ENCODE measurements around the gene DPYSL4.

Gene DPYSL4

GRCh38 chr10:132247943-132248342 is 61.2 kb downstream of the DPYSL4 start:
- no peak overlapping the region for H2AFZ ChIP-seq (ENCODE audit: low read depth)
- H3K27me3 ChIP-seq (ENCODE audit: insufficient read depth, low read depth): peaks cover 16% of the 10 kb centered on the region
- H3K9ac ChIP-seq: no peak overlapping the region
- H3K4me1 ChIP-seq (ENCODE audit: low read depth, poor library complexity, severe bottlenecking): no peaks in the 10 kb centered on the region
- no peaks in the 10 kb centered on the region for H3K36me3 ChIP-seq (ENCODE audit: insufficient read depth)
- no peaks in the 10 kb centered on the region for H3K79me2 ChIP-seq (ENCODE audit: insufficient read depth, low read depth)
- no peak overlapping the region for H3K4me3 ChIP-seq (IDR thresholded peaks at IDR 0.05; ENCODE audit: insufficient read depth, low read depth, low read length)
- H4K20me1 ChIP-seq (ENCODE audit: insufficient read depth): no peaks in the 10 kb centered on the region
- TF ChIP-seq CTCF (conservative IDR thresholded peaks at IDR 0.05; ENCODE audit: low read depth, low read length): no peak
- no peak overlapping the region for H3K4me2 ChIP-seq
- H3K27ac ChIP-seq: no peak overlapping the region

- Histone ChIP-seq H4K20me1 (ENCODE audit: insufficient read depth) (no peaks in the 10 kb centered on the region), H3K27me3 (ENCODE audit: insufficient read depth, low read depth) (peaks cover 15% of the 10 kb centered on the region), H3K36me3 (ENCODE audit: insufficient read depth) (no peaks in the 10 kb centered on the region), H3K27ac (no peak overlapping the region), H3K9ac (no peak overlapping the region), H3K79me2 (ENCODE audit: insufficient read depth, low read depth) (no peaks in the 10 kb centered on the region), H3K4me3 (IDR thresholded peaks at IDR 0.05; ENCODE audit: insufficient read depth, low read depth, low read length) (no peak overlapping the region), H3K4me2 (no peak overlapping the region), H3K4me1 (ENCODE audit: low read depth, poor library complexity, severe bottlenecking) (no peaks in the 10 kb centered on the region), H2AFZ (ENCODE audit: low read depth) (no peak overlapping the region)
- TF ChIP-seq CTCF (conservative IDR thresholded peaks at IDR 0.05; ENCODE audit: low read depth, low read length): no peak
Observed at GRCh38 chr10:132248455-132249225, 61.9 kb downstream of the DPYSL4 start.

- Histone ChIP-seq H3K4me3 (IDR thresholded peaks at IDR 0.05; ENCODE audit: insufficient read depth, low read depth, low read length) (no peak overlapping the region), H3K27ac (no peak overlapping the region), H3K36me3 (ENCODE audit: insufficient read depth) (no peaks in the 10 kb centered on the region), H4K20me1 (ENCODE audit: insufficient read depth) (no peaks in the 10 kb centered on the region), H3K4me2 (no peak overlapping the region), H3K27me3 (ENCODE audit: insufficient read depth, low read depth) (peaks cover 13% of the 10 kb centered on the region), H3K9ac (no peak overlapping the region), H3K79me2 (ENCODE audit: insufficient read depth, low read depth) (no peaks in the 10 kb centered on the region), H3K4me1 (ENCODE audit: low read depth, poor library complexity, severe bottlenecking) (no peaks in the 10 kb centered on the region), H2AFZ (ENCODE audit: low read depth) (no peak overlapping the region)
- TF ChIP-seq CTCF (conservative IDR thresholded peaks at IDR 0.05; ENCODE audit: low read depth, low read length): no peak
Observed at GRCh38 chr10:132249226-132249724, 62.5 kb downstream of the DPYSL4 start.

GRCh38 chr10:132249824-132250375 is 63.2 kb downstream of the DPYSL4 start:
- no peaks in the 10 kb centered on the region for H4K20me1 ChIP-seq (ENCODE audit: insufficient read depth)
- H3K27ac ChIP-seq: no peak overlapping the region
- no peak overlapping the region for H3K9ac ChIP-seq
- H3K4me3 ChIP-seq (IDR thresholded peaks at IDR 0.05; ENCODE audit: insufficient read depth, low read depth, low read length): no peak overlapping the region
- H3K4me2 ChIP-seq: no peak overlapping the region
- H3K4me1 ChIP-seq (ENCODE audit: low read depth, poor library complexity, severe bottlenecking): no peaks in the 10 kb centered on the region
- H3K79me2 ChIP-seq (ENCODE audit: insufficient read depth, low read depth): no peaks in the 10 kb centered on the region
- H3K27me3 ChIP-seq (ENCODE audit: insufficient read depth, low read depth): peaks cover 9% of the 10 kb centered on the region
- no peaks in the 10 kb centered on the region for H3K36me3 ChIP-seq (ENCODE audit: insufficient read depth)
- TF ChIP-seq CTCF (conservative IDR thresholded peaks at IDR 0.05; ENCODE audit: low read depth, low read length): no peak
- H2AFZ ChIP-seq (ENCODE audit: low read depth): no peak overlapping the region
